ENCODE results near the gene RNF38.

DNA sequence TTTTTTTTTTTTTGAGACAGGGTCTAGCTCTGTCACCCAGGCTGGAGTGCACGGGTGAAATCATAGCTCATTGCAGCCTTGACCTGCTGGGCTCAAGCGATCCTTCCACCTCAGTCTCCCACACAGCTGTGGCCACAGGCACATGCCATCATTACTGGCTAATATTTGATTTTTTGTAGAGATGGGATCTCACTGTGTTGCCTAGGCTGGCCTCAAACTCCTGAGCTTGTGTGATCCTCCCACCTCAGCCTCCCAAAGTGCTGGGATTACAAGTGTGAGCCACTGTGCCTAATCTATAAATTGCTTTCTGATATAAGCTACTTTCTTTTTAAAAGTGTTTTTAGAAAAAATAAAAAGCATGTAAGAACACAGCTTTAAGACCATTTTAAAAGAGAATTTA is 85.3 kb downstream of the RNF38 start:
- TF ChIP-seq, protein P1, sequence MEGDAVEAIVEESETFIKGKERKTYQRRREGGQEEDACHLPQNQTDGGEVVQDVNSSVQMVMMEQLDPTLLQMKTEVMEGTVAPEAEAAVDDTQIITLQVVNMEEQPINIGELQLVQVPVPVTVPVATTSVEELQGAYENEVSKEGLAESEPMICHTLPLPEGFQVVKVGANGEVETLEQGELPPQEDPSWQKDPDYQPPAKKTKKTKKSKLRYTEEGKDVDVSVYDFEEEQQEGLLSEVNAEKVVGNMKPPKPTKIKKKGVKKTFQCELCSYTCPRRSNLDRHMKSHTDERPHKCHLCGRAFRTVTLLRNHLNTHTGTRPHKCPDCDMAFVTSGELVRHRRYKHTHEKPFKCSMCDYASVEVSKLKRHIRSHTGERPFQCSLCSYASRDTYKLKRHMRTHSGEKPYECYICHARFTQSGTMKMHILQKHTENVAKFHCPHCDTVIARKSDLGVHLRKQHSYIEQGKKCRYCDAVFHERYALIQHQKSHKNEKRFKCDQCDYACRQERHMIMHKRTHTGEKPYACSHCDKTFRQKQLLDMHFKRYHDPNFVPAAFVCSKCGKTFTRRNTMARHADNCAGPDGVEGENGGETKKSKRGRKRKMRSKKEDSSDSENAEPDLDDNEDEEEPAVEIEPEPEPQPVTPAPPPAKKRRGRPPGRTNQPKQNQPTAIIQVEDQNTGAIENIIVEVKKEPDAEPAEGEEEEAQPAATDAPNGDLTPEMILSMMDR (IDR thresholded peaks at IDR 0.05): no peak
- TF ChIP-seq POLR2A (IDR thresholded peaks at IDR 0.05): no peak
